H1 (cell line): Measurements from ENCODE around the gene SNX30. TPM values are rescaled to one million over a fixed set of nuclear protein-coding genes. Genes with fewer than 3 reads are reported as not detected.

Experiments used
- ATF2 ChIP-seq: IDR thresholded peaks from 2 replicates; pipeline ENCODE4 v1.6.1; 2012; ENCODE audit warnings: low read length, inconsistent platforms
- ATF3 ChIP-seq: IDR thresholded peaks from 2 replicates; pipeline ENCODE4 v1.6.1; 2011; ENCODE audit warnings: low read depth, mild to moderate bottlenecking, low read length; ENCODE audit not compliant: insufficient read depth
- CBX8 ChIP-seq: fragments of 300-800, 300-1000 bp; sonication (generic); IDR thresholded peaks from 2 replicates; pipeline ENCODE4 v1.7.1; 2016; ENCODE audit warnings: low read depth, low read length, borderline replicate concordance
- CHD2 ChIP-seq: IDR thresholded peaks from 2 replicates; pipeline ENCODE4 v1.6.1; 2012; ENCODE audit warnings: low read length, improper control_type of control experiment
- EP300 ChIP-seq, 2 experiments: IDR thresholded peaks; 1 replicate in 1 of 2; 2 replicates in 1 of 2; pipeline ENCODE4 v1.6.1; 2011 to 2012; ENCODE audit warnings: low read depth in 2 of 2, low read length in 2 of 2, mild to moderate bottlenecking in 2 of 2, borderline replicate concordance in 1 of 2, inconsistent platforms in 1 of 2, moderate library complexity in 1 of 2
- FOSL1 ChIP-seq: IDR thresholded peaks from 2 replicates; pipeline ENCODE4 v1.6.1; 2011; ENCODE audit warnings: mild to moderate bottlenecking, low read depth, low read length, moderate library complexity; ENCODE audit not compliant: insufficient read depth
- GABPA ChIP-seq: IDR thresholded peaks from 2 replicates; pipeline ENCODE4 v1.6.1; 2011; ENCODE audit warnings: mild to moderate bottlenecking, low read length, moderate library complexity, borderline replicate concordance; ENCODE audit not compliant: insufficient read depth
- JUN ChIP-seq: IDR thresholded peaks from 2 replicates; pipeline ENCODE4 v1.6.1; 2011; ENCODE audit warnings: low read depth, mild to moderate bottlenecking, improper control_type of control experiment, low read length
- KDM1A ChIP-seq: fragments of 200-600, 300-600 bp; sonication (generic); IDR thresholded peaks from 2 replicates; pipeline ENCODE4 v1.7.1; 2016; ENCODE audit warnings: mild to moderate bottlenecking, low read length, borderline replicate concordance
- NANOG ChIP-seq: IDR thresholded peaks from 2 replicates; pipeline ENCODE4 v1.6.1; 2011; ENCODE audit warnings: low read length, low read depth, mild to moderate bottlenecking, inconsistent platforms; ENCODE audit not compliant: insufficient read depth, poor library complexity, severe bottlenecking
- RFX5 ChIP-seq: IDR thresholded peaks from 2 replicates; pipeline ENCODE4 v1.6.1; 2011; ENCODE audit warnings: low read depth, low read length, improper control_type of control experiment, borderline replicate concordance
- SIX5 ChIP-seq: IDR thresholded peaks from 2 replicates; pipeline ENCODE4 v1.6.1; 2011; ENCODE audit warnings: mild to moderate bottlenecking, low read depth, low read length
- SP2 ChIP-seq: IDR thresholded peaks from 2 replicates; pipeline ENCODE4 v1.6.1; 2012; ENCODE audit warnings: mild to moderate bottlenecking, low read length, inconsistent platforms
- SP4 ChIP-seq: IDR thresholded peaks from 2 replicates; pipeline ENCODE4 v1.6.1; 2012; ENCODE audit warnings: low read length, inconsistent platforms
- SRF ChIP-seq: IDR thresholded peaks from 2 replicates; pipeline ENCODE4 v1.6.1; 2011; ENCODE audit warnings: mild to moderate bottlenecking, low read depth, low read length, moderate library complexity
- SUZ12 ChIP-seq: fragments of 200-600 bp; sonication (generic); IDR thresholded peaks from 2 replicates; pipeline ENCODE4 v1.6.1; 2012; ENCODE audit warnings: mild to moderate bottlenecking, inconsistent platforms, low read length, moderate library complexity, mixed read lengths
- TAF7 ChIP-seq: optimal IDR thresholded peaks from 2 replicates; pipeline ENCODE3; 2011; ENCODE audit warnings: low read depth, mild to moderate bottlenecking, inconsistent platforms, low read length, moderate library complexity, borderline replicate concordance
- polyA plus RNA-seq, 7 experiments: library from polyadenylated mRNA; depleted of rRNA in 3 of 7; stranded (reverse) in 5 of 7; unstranded in 2 of 7; fragments of >200 nt in 5 of 7; fragments of 200-250 nt in 2 of 7; gene quantifications; 1 replicate in 5 of 7; 2 replicates in 1 of 7; 4 replicates in 1 of 7; pipeline versions ENCODE4 v1.2.1 to v1.2.3, GENCODE V29; 2011 to 2013; ENCODE audit warnings: missing spikeins in 2 of 7, mixed read lengths in 2 of 7
- total RNA-seq: library from RNA; stranded (reverse); fragmentation: NEBNext Ultra II Directional; extraction: Animal tissue kit (Norgen Biotek cat#: 25700); gene quantifications from 2 replicates; pipeline ENCODE4 v1.2.1, GENCODE V29; 2021

Gene SNX30
- total and polyA plus RNA-seq, 2 of the 8 experiments (the other 6 are each of a cell fraction or from before 2014, with no cell fraction given) = 4.0 to 12.2 TPM

- TF ChIP-seq TAF7 (no peak), SRF (no peak), KDM1A (no peak), GABPA (peak; percentile 79; the same call in 1 of the 2 replicates), CHD2 (no peak), ATF2 (peak; percentile 93), SP2 (0 out of 2 replicates have a peak, but pooled peaks have one; percentile 12), SP4 (peak; percentile 84; the same call in 1 of the 2 replicates), NANOG (no peak), EP300 (IDR thresholded peaks at IDR 0.05; ENCODE audit: borderline replicate concordance in 1 of 2, low read depth in 2 of 2, low read length in 2 of 2) (0 out of 3 replicates have a peak, but pooled peaks of 1 of the 2 experiments have one; percentile 39), JUN (no peak), SIX5 (no peak), SUZ12 (no peak), ATF3 (no peak), FOSL1 (no peak), CBX8 (no peak), RFX5 (no peak)
Measured at GRCh38 chr9:112717661-112718331, 32.8 kb upstream of the SNX30 start, which contains the start of gene INIP (continued).
